HL-60/S4 treated with retinoic acid at 250 ng/mL for 4 days and 3 days (cell line): ENCODE results near the gene CTAGE4.
"Not testable (repeated sequence)": the region's sequence is repeated elsewhere in the genome, so short reads cannot be mapped to it uniquely, and the experiment has no call there.

Experiments used
- in situ Hi-C: fragments of 300-500 bp; cut with MboI; formaldehyde crosslinking; loops from 2 replicates; pipeline ENCODE4 v1.7.0; 2022; ENCODE audit warnings: low sequenced_read_pairs

Gene CTAGE4

GRCh38 chr7:144217200-144217599, 33.9 kb downstream of the CTAGE4 start:
- in situ Hi-C loops, result not testable (repeated sequence)

- in situ Hi-C loops, result not testable (repeated sequence)
Measured at GRCh38 chr7:144218581-144218980, 35.3 kb downstream of the CTAGE4 start.

GRCh38 chr7:144219149-144219548, 35.9 kb downstream of the CTAGE4 start:
- in situ Hi-C loops, result not testable (repeated sequence)

- in situ Hi-C loops, result not testable (repeated sequence)
Measured at GRCh38 chr7:144220531-144220930, 37.3 kb downstream of the CTAGE4 start.

GRCh38 chr7:144223675-144224074, 40.4 kb downstream of the CTAGE4 start:
- in situ Hi-C loops, result not testable (repeated sequence)

GRCh38 chr7:144226866-144227265, 43.6 kb downstream of the CTAGE4 start:
- in situ Hi-C loops, result not testable (repeated sequence)

GRCh38 chr7:144228810-144229209, 45.5 kb downstream of the CTAGE4 start:
- in situ Hi-C loops, result not testable (repeated sequence)

- in situ Hi-C loops, result not testable (repeated sequence)
Measured at GRCh38 chr7:144231027-144231426, 47.8 kb downstream of the CTAGE4 start.

GRCh38 chr7:144233039-144233438, 49.8 kb downstream of the CTAGE4 start:
- in situ Hi-C loops, result not testable (repeated sequence)
